Activated CD8-positive, alpha-beta T cell treated with anti-CD3 and anti-CD28 coated beads for 36 hours (primary cell): Measurements from ENCODE around the gene NBPF11. TPM values are rescaled to one million over a fixed set of nuclear protein-coding genes. Genes with fewer than 3 reads are reported as not detected.
A peak's percentile ranks its signal among the peaks of the same experiment; 100 is the strongest.
"Not testable (repeated sequence)": the region's sequence is repeated elsewhere in the genome, so short reads cannot be mapped to it uniquely, and the experiment has no call there.

Source experiments
- ATAC-seq: fragments of 200-7000 bp; cut with Tn5 transposase; one replicate; pipeline ENCODE4 v1.10.0; 2021; ENCODE audit warnings: mild to moderate bottlenecking, moderate library complexity
- CTCF ChIA-PET: fragments of 350-600 bp; sonication (Branson Sonifier 250); formaldehyde crosslinking; loops from one replicate; lab custom pipeline; 2021; ENCODE audit warnings: antibody characterized with exemption; lab: Charles Lee
- POLR2A ChIA-PET: fragments of 350-600 bp; sonication (Branson Sonifier 250); formaldehyde crosslinking; loops from one replicate; lab custom pipeline; 2021; ENCODE audit warnings: antibody characterized with exemption; lab: Charles Lee
- DNase-seq: peaks from one replicate; pipeline ENCODE4 v3.0.0-alpha.2; 2020
- H3K27ac Mint-ChIP-seq: one replicate; pipeline ENCODE4 v1.8.0; 2021; ENCODE audit warnings: mild to moderate bottlenecking, mixed read lengths
- H3K27me3 Mint-ChIP-seq: one replicate; pipeline ENCODE4 v1.8.0; 2021; ENCODE audit warnings: mixed read lengths
- H3K36me3 Mint-ChIP-seq: one replicate; pipeline ENCODE4 v1.8.0; 2021; ENCODE audit warnings: low read depth, mixed read lengths
- H3K4me1 Mint-ChIP-seq: one replicate; pipeline ENCODE4 v1.8.0; 2021; ENCODE audit warnings: low read depth, mixed read lengths
- H3K4me3 Mint-ChIP-seq: one replicate; pipeline ENCODE4 v1.8.0; 2021; ENCODE audit warnings: mild to moderate bottlenecking, moderate library complexity, mixed read lengths
- H3K9me3 Mint-ChIP-seq: one replicate; pipeline ENCODE4 v1.8.0; 2021; ENCODE audit warnings: mixed read lengths
- intact Hi-C: fragments of 100-400 bp; cut with micrococcal nuclease; formaldehyde crosslinking; loops from one replicate; pipeline ENCODE4 v1.10.0; 2022
- total RNA-seq, 2 experiments: library from RNA; stranded (reverse); gene quantifications; one replicate each; pipeline ENCODE4 v1.2.3, GENCODE V29; 2021
- TF ChIP-seq, protein P1 (sequence below): fragments of 200-600 bp; IDR thresholded peaks from one replicate; pipeline ENCODE4 v1.8.0; 2022; ENCODE audit warnings: antibody characterized with exemption, mild to moderate bottlenecking

Gene NBPF11
- total RNA-seq, 2 experiments from 2014 or later: 5.6 to 7.2 TPM

DNA sequence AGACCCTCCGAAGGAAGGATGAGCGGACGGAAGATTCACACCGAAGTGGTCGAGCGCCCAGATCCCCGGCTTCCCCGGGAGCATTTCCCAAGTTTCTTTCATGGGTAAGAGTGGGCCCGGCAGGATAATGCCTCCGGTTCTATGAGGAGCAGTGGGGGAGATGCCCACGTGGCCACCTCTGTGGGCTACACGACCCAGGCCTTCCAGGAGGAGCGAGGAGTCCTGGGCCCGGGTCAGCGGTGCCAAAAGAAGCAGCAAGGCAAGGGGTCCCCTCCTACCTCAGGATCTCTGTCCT, 7.9 kb upstream of the NBPF11 start:
- Mint-ChIP-seq H3K4me1 (peaks cover 10% of the 10 kb centered on the region), H3K27me3 (peaks cover 23% of the 10 kb centered on the region), H3K27ac (no peak overlapping the region), H3K9me3 (no peaks in the 10 kb centered on the region), H3K36me3 (no peaks in the 10 kb centered on the region), H3K4me3 (no peak overlapping the region)
- no peak for DNase-seq
- intact Hi-C loops: no loop called here
- TF ChIP-seq, protein P1, sequence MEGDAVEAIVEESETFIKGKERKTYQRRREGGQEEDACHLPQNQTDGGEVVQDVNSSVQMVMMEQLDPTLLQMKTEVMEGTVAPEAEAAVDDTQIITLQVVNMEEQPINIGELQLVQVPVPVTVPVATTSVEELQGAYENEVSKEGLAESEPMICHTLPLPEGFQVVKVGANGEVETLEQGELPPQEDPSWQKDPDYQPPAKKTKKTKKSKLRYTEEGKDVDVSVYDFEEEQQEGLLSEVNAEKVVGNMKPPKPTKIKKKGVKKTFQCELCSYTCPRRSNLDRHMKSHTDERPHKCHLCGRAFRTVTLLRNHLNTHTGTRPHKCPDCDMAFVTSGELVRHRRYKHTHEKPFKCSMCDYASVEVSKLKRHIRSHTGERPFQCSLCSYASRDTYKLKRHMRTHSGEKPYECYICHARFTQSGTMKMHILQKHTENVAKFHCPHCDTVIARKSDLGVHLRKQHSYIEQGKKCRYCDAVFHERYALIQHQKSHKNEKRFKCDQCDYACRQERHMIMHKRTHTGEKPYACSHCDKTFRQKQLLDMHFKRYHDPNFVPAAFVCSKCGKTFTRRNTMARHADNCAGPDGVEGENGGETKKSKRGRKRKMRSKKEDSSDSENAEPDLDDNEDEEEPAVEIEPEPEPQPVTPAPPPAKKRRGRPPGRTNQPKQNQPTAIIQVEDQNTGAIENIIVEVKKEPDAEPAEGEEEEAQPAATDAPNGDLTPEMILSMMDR: no peak
- ChIA-PET POLR2A (no interaction called here), CTCF (no interaction called here)
- ATAC-seq: no peak

DNA sequence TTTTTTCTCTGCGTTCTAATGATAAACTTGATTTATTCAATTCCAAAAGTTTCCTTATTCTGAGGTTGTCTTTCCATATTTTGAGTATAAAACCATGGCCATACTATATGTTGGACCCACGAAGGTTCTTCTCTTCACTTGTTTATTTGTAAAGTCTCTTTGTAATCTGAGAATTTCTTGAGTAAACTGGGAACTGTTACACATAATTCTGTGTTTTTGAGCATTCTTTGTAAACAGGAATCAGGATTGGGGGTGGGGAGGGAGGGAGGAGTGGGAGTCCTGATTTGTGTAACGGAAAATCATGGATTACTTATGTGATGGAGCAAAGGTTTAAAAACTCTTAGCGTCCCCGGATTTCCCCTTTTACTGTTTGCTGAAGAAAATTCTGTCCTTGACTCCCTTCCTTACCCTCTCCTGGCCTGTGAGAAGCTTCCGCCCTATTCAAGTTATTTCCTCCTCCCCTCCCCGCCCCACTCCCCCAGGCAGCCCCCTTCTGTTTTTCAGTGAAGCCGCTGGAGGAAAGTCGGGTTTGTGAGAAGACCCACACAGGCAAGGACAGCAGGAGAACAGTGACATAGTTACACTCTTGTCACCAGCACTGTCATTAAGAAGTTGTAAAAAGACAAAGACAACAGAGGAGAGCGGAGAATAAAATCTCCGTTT, 6.4 kb upstream of the NBPF11 start:
- peaks cover 10% of the 10 kb centered on the region for H3K4me1 Mint-ChIP-seq
- ATAC-seq (no peak), DNase-seq (no peak)
- intact Hi-C loops: no loop called here
- TF ChIP-seq, protein P1: no peak
- peak overlapping the region; percentile 43 for H3K4me3 Mint-ChIP-seq
- no peak overlapping the region for H3K27ac Mint-ChIP-seq
- H3K36me3 Mint-ChIP-seq: no peaks in the 10 kb centered on the region
- CTCF ChIA-PET: no interaction called here
- H3K9me3 Mint-ChIP-seq: no peaks in the 10 kb centered on the region
- POLR2A ChIA-PET: no interaction called here
- H3K27me3 Mint-ChIP-seq: peaks cover 23% of the 10 kb centered on the region

DNA sequence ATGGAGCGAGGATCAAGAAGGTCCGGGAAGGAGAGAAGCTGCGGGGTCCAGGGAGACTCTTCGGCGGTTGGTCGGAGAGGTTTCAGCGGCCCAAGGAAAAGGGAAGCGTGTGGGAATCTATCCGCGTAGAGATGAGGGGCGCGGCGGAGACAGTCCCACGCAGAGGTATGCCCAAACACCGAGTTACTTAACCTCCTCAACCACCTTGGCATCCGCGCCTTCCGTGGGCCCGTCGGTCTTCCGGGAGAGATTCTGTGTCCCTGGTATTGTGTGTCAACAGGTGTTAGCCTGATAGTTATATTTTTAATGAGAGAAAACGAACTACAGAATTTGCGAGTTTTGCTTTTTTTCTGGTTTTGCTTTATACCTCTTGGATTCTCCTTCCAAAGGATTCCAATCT, 5.7 kb upstream of the NBPF11 start:
- peaks cover 23% of the 10 kb centered on the region for H3K27me3 Mint-ChIP-seq
- DNase-seq, H3K9me3 Mint-ChIP-seq, H3K27ac Mint-ChIP-seq, intact Hi-C loops, H3K36me3 Mint-ChIP-seq, ATAC-seq, CTCF ChIA-PET, POLR2A ChIA-PET: not testable (repeated sequence)
- H3K4me1 Mint-ChIP-seq: peaks cover 11% of the 10 kb centered on the region
- peak overlapping the region; percentile 43 for H3K4me3 Mint-ChIP-seq

DNA sequence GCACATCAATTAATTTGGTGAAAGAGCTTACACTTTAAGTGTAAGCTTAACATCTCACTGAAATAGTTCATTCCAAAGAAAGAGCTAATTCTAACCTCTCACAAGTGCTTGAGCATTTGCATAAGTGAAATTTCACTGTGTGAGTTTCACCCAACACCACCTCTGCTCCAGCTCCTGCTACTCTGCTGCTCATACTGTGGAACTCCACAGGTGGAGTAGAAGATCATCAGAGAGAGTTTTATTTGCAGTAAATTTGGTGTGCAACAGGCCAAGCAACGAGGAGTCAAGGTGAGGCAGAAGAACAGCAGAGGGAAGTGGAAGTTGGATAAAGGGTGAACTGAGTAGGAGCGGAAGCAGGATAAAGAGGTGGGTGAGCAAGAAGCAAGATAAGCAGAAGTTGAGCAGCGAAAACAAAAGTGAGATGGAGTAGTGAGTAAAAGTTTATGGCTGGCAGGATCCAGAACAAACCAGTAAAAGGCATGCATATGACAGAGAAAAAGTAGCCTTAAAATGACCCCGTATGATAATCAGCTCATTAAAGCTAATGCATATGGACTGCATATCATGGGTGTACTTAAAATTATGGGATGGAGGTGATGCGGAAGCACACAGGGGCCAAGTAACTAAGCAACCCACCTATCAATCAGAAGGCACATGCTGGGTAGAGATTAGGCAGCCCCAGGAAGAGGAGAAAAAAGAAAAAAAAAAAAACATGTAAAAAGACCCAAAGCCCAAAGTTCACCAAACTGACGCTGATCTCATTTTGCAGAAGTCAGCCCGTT, 3.6 kb upstream of the NBPF11 start:
- DNase-seq, POLR2A ChIA-PET, H3K9me3 Mint-ChIP-seq, H3K27ac Mint-ChIP-seq, intact Hi-C loops, H3K36me3 Mint-ChIP-seq, CTCF ChIA-PET: not testable (repeated sequence)
- ATAC-seq: peak; percentile 14
- H3K4me3 Mint-ChIP-seq: peak overlapping the region; percentile 51
- H3K27me3 Mint-ChIP-seq: peaks cover 23% of the 10 kb centered on the region
- peaks cover 17% of the 10 kb centered on the region for H3K4me1 Mint-ChIP-seq

DNA sequence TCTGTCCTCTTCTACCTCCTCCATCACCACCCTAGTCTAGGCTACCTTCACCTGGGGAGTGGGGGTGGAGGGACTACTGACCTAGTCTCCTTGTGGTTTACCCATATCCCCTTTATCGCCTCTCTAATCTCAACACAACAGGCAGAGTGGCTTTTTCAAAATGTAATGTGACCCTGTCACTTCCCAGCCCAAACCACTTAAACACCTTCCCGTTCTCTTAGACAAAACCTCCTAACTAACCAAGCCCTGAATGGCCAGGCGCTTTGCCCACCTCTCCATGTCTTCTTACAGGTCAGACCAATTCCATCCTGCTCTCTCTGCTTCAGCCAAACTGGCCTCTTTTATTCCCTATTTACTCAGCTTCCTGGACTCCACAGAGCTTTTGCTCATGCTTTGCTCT, 714 bp upstream of the NBPF11 start:
- H3K36me3 Mint-ChIP-seq, intact Hi-C loops, POLR2A ChIA-PET, CTCF ChIA-PET, H3K27me3 Mint-ChIP-seq, DNase-seq, H3K9me3 Mint-ChIP-seq, ATAC-seq: not testable (repeated sequence)
- H3K4me1 Mint-ChIP-seq: peaks cover 13% of the 10 kb centered on the region
- peak overlapping the region; percentile 59 for H3K4me3 Mint-ChIP-seq
- peak overlapping the region; percentile 85 for H3K27ac Mint-ChIP-seq

DNA sequence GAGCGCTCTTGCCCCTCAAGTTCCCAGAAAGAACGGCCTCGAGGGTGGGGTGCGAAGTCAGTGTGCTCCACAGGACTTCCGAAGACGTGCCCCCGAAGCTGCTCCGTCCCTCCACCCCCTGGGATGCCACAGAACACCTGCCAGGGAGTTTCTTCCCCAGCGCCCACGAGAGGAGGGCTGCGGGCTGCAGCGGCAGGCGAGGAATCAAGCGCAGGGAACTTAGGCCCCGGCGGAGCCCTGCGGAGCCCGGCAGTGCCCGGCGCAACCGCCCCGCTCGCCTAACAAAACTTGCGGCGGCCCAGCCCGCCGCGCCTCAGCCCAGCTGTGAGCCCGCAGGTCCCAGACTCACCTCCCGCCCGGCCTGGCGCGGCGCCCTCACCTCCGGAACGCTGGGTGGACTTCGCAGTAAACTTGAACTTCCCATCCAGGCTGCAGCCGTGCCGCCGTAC, 686 bp downstream of the NBPF11 start:
- POLR2A ChIA-PET: interaction anchor here (1.8 kb wide), 1 partner anchor 183 kb away, joined by 8 read pairs; no protein-coding TSS in a partner anchor
- peaks cover 13% of the 10 kb centered on the region for H3K4me1 Mint-ChIP-seq
- H3K9me3 Mint-ChIP-seq, H3K27ac Mint-ChIP-seq, H3K36me3 Mint-ChIP-seq, intact Hi-C loops, CTCF ChIA-PET, H3K27me3 Mint-ChIP-seq: not testable (repeated sequence)
- DNase-seq (peak; percentile 35), ATAC-seq (peak; percentile 10)
- H3K4me3 Mint-ChIP-seq: peak overlapping the region; percentile 93

DNA sequence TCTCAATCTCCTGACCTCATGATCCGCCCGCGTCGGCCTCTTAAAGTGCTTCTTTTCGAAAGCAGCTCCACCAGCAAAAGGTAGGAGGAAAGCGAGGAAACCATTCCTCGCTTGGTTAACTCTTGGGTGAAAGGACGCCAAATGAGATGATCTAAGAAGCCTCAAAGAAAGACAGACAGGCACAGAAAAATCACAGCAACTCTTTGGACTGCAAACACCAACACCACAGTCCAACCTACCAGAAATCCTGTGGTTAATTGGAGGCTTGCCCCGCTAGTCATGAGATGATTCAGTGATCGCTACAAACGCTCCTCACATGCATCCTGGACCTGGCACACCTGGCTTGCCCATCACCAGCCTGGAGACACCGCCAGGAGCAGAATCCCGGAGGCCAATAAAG, 1.1 kb downstream of the NBPF11 start:
- Mint-ChIP-seq H3K4me3 (peak overlapping the region; percentile 93), H3K4me1 (peaks cover 13% of the 10 kb centered on the region)
- H3K27me3 Mint-ChIP-seq, DNase-seq, H3K27ac Mint-ChIP-seq, H3K36me3 Mint-ChIP-seq, intact Hi-C loops, ATAC-seq, CTCF ChIA-PET, H3K9me3 Mint-ChIP-seq: not testable (repeated sequence)
- POLR2A ChIA-PET: interaction anchor here (1.8 kb wide), 1 partner anchor 183 kb away, joined by 8 read pairs; no protein-coding TSS in a partner anchor

DNA sequence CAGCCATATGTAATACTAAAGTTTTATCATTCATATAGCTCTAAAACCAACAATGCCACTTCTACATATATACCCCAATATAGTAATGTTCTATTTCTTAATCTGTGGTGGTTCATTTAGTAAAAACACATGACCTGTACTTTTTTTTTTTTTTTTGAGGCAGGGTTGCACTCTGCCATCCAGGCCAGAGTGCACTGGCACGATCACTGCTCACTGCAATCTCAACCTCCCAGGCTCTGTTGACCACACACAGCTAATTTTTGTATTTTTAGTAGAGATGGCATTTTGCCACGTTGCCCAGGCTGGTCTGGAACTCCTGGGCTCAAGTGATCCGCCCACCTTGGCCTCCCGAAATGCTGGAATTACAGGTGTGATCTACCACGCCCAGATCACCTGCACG, 2.1 kb downstream of the NBPF11 start:
- H3K4me1 Mint-ChIP-seq, CTCF ChIA-PET, H3K27ac Mint-ChIP-seq, H3K27me3 Mint-ChIP-seq, POLR2A ChIA-PET, ATAC-seq, H3K4me3 Mint-ChIP-seq, intact Hi-C loops, DNase-seq, H3K9me3 Mint-ChIP-seq, H3K36me3 Mint-ChIP-seq: not testable (repeated sequence)

DNA sequence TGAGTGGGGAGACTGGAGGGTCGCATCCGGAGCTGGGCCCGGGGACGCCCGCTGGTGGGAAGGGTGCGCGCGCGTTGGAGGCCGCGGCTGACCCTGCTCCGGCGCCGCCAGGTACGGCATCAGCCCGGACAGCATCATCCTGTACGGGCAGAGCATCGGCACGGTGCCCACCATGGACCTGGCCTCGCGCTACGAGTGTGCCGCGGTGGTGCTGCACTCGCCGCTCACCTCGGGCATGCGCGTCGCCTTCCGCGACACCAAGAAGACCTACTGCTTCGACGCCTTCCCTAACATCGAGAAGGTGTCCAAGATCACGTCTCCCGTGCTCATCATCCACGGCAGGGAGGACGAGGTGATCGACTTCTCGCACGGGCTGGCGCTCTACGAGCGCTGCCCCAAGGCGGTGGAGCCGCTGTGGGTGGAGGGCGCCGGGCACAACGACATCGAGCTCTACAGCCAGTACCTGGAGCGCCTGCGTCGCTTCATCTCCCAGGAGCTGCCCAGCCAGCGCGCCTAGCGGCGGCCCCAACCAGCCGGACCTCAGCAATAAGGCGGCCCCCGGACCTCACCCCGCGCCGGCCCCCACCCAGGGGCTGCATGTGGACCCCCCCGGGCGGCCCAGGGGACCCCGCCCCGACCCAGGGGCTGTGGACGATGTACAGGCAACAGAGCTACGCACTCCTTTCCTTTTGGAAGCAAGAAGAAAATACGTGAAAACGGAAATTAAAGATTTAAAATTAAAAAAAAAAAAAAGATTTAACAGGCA, 2.8 kb downstream of the NBPF11 start:
- POLR2A ChIA-PET, H3K4me3 Mint-ChIP-seq, DNase-seq, H3K27me3 Mint-ChIP-seq, H3K9me3 Mint-ChIP-seq, H3K27ac Mint-ChIP-seq, H3K36me3 Mint-ChIP-seq, CTCF ChIA-PET, ATAC-seq, intact Hi-C loops, H3K4me1 Mint-ChIP-seq: not testable (repeated sequence)
